NK-92 (cell line): ENCODE results near the gene TTYH2.
"Not testable (repeated sequence)": the region's sequence is repeated elsewhere in the genome, so short reads cannot be mapped to it uniquely, and the experiment has no call there.

Experiments
- DNase-seq: peaks from one replicate; lab custom pipeline; 2025; ENCODE audit not compliant: unreplicated experiment; lab: John Stamatoyannopoulos, UW

Gene TTYH2

GRCh38 chr17:74282274-74282586 is 68.9 kb downstream of the TTYH2 start:
- not testable (repeated sequence) for DNase-seq

DNA sequence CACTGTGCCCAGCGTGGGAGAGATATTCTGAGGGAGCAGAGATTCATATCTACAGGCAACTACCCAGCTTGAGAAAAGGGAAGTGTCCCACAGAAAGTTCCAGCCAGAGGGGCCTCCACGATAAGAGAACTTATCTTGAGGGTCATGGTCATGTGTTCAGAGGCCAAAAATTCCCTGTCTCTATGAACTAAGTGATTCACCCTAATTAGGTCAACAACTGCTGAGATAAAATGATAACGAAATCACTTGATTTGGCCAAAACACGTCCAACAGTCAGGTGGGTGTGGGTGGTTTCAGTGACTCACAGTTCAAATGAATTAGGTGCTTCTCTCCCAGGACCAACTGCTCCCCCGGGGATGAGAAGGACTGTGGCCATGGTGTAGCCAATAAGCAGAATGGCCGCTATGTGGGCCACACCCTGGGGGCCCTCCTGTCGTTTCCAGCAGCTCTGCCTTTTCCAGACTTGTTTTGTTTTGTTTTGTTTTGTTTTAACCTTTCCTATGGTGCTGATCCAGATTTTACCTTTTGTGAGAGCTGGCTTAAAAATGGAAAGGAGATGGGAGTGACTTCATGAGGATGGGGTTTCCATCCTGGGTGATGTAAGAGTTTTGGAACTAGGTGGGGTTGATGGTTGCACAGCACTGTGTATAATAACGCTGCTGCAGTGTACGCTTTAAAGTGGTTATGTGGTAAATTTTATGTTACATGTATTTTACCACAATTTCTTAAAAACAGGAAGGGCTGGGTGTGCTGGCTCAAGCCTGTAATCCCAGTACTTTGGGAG is 69.4 kb downstream of the TTYH2 start:
- no peak for DNase-seq

- no peak for DNase-seq
Measured at GRCh38 chr17:74283371-74283673, 70.0 kb downstream of the TTYH2 start.

- DNase-seq: no peak
Measured at GRCh38 chr17:74287031-74287602, 73.7 kb downstream of the TTYH2 start.

- no peak for DNase-seq
Measured at GRCh38 chr17:74288785-74289184, 75.4 kb downstream of the TTYH2 start.

DNA sequence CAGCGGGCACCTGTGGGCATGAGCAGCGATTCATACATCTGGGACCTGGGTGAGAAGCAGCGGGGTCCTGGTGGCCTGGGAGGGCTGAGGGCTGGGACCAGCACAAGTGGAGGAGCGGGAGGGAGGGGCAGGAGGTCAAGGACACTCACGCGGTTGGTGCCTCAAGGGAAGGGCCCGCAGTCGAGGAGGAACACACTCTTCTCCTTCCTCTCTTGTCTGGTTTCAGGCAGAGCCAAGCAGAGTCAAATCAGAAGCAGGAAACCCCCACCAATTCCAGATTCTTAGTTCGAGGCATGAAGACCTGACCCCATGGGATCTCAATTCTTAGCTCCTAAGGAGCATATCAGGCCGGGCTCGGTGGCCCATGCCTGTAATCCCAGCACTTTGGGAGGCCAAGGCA is 76.3 kb downstream of the TTYH2 start:
- DNase-seq: no peak

DNA sequence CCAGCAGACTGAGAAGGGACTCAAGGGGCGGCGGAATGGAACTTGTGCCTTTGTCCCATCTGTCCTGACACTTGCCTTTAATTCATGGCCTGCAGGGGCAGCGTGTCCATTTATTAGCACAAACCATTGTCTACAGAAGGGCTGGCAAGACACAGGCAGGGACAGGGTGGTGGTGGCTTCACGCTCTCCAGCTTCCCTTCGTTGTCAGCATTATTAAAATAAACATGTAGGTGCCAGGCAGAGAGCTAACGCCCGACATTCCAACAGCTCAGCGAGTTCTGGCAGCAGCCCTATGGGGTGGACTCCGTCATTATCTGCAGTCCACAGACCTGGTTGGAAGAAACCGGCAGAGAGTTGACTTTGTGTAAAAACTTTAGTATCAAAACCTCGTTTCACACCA is 77.0 kb downstream of the TTYH2 start:
- DNase-seq: no peak

DNA sequence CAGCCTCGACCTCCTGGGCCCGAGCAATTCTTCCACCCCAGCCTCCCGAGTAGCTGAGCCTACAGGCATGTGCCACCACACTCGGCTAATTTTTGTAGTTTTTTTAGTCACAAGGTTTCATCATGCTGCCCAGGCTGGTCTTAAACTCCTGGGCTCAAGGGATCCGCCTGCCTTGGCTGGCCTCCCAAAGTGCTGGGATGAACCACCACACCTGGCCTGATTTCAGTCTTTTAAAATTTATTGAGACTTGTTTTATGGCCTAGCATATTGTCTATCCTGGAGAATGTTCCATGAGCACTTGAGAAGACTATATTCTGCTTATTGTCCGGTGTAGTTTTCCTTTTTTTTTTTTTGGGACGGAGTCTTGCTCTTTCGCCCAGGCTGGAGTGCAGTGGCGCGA is 79.1 kb downstream of the TTYH2 start:
- no peak for DNase-seq

DNA sequence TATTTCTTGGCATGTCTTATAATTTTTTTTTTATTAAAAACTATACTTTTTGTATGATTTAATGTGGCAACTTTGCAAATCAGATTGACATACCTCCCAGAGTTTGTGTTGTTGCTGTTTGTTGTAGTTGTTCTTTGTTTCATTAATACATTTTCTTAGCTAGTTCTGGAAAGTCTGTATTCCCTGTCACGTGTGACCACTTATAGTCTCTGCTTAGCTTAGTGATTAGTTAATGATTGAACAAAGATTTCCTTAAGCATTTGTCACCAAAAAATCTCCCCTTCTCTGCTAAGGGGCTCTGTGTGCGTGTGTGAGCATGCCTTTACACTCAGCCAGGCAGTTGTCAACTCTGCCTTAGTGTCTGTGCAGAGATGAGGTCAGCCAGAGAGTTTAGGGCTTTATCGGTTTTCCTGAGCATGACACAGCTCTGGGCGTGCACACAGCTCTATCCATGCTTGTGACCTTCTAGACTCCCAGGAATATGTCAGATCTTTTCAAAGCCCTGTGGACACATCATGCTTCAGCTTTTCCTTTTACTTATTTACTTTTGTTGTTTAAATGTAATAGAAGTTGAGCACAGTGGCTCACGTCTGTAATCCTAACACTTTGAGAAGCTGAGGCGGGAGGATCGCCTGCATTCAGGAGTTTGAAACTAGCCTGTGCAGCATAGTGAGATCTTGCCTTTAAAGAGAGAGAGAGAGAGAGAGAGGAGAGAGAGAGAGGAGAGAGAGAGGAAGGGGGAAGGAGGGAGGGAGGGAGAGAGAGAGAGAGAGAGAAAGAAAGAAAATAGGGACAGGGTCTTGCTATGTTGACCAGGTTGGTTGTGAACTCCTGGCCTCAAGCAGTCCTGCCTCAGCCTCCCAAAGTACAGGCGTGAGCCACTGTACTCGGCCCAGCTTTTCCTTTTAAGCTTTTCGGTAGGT is 82.5 kb downstream of the TTYH2 start:
- DNase-seq: no peak

DNA sequence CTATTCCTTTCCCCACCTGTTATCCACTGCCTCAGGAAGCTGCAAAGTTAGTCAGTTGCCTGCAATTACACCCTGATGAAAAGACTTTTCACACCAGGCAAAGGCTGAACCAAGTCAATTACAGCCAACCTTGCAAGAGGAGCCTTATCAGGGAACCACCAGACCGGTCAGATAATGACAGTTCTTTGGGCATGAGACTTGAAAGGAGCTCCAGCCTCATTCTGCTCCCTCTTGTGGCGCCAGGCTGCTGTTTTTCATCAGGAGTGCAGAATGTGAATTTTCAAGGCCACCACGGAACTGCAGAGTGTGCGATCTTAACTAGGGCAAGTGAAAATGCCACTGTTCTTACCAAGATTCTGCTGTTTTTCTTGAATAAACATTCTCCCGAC is 83.2 kb downstream of the TTYH2 start:
- DNase-seq: no peak

DNA sequence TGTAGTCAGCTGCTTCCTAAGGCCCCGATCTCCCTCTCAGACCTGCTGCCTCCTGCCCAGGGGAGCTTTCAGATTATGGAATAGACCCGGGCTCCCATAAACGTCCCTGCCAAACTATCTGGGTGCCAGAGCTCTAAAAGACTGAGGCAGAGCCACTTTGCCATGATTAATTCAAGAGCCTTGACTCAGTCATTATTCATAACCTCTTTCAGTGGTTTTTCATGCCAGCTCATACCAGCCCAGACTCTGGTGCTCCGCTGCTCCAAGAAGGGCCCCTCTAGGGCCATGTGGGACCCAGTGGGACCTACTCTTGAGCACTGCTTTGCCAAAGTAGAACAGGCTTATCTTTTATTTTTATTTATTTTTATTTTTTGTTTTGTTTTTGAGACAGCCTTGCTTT is 84.6 kb downstream of the TTYH2 start:
- DNase-seq: no peak

DNA sequence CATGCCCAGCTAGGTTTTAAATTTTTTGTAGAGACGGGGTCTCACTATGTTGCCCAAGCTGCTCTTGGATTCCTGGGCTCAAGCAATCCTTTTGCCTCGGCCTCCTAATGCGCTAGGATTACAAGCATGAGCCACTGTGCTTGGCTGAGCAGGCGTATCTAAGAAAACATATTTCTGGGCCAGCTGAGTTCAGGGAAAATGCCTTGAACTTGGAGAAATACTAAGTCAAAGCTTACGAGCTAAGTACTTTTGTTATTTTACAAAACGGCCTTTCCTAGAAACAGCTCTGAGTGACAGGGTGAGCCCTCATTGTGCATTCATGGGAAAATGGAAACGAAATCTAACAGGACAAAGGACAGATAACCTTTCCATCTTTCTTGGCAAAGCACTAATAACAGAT is 85.4 kb downstream of the TTYH2 start:
- no peak for DNase-seq

- no peak for DNase-seq
Measured at GRCh38 chr17:74299226-74300009, 86.0 kb downstream of the TTYH2 start.

- DNase-seq: no peak
Measured at GRCh38 chr17:74303305-74303704, 89.9 kb downstream of the TTYH2 start.

- DNase-seq: no peak
Measured at GRCh38 chr17:74304184-74304583, 90.8 kb downstream of the TTYH2 start.

DNA sequence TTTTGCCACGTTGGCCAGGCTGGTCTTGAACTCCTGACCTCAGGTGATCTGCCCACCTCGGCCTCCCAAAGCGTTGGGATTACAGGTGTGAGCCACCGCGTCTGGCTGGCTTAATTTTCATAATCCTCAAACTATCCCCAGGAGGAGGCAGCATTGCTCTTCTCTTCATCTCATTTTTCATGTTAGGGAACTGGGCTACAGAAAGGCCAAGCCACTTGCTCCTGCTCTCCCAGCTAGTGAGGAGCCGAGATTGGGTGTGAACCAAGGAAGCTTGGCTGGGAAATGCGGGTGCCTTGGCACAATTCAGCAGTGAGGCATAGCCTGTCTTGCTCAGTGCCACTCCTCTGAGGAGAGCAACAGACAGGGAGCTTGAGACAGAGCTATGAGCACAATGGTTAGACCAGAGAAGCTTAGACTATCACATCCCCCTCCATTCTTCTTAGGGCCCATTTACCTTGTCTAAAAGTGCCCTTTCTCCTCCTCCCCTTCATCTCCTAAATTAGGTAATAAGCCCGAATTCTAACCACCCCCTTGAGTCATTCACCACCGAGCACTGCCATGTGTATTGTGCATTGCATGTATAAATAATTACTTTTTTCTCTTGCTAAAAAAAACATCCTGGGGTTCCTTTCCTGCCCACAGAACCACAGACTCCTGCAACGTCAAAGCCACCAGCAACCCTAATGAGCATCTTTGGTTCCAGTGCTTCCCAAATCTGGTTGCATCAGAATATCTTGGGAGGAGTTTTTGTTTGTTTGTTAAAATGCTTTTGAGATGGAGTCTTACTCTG is 92.7 kb downstream of the TTYH2 start:
- no peak for DNase-seq

GRCh38 chr17:74307984-74308773 is 94.8 kb downstream of the TTYH2 start:
- DNase-seq: no peak

GRCh38 chr17:74309902-74310301 is 96.5 kb downstream of the TTYH2 start:
- no peak for DNase-seq
